Prostate gland (tissue), 2 donors: ENCODE measurements around the gene CCSER1. TPM values are rescaled to one million over a fixed set of nuclear protein-coding genes. Genes with fewer than 3 reads are reported as not detected.

Source experiments
- DNase-seq: peaks from one replicate; pipeline ENCODE4 v3.0.0-alpha.2; 2019; ENCODE audit warnings: low spot score
- H3K27ac ChIP-seq, 2 donors: fragments of 200-600 bp; sonication (generic); 2 replicates each; pipeline ENCODE4 v1.5.1; 2017 to 2019
- H3K27me3 ChIP-seq: fragments of 200-600 bp; sonication (generic); replicated peaks from 2 replicates; pipeline ENCODE4 v1.5.1; 2019; ENCODE audit not compliant: insufficient read depth
- H3K36me3 ChIP-seq, 2 donors: fragments of 200-600 bp; sonication (generic); 1 replicate in 1 of 2; 2 replicates in 1 of 2; pipeline versions ENCODE4 v1.5.1 to v1.8.1; 2017 to 2019
- H3K4me1 ChIP-seq: fragments of 200-600 bp; sonication (generic); replicated peaks from 2 replicates; pipeline ENCODE4 v1.5.1; 2019
- H3K4me3 ChIP-seq, 2 donors: fragments of 200-600 bp; sonication (generic); 2 replicates each; pipeline ENCODE4 v1.5.1; 2017 to 2019
- H3K9me3 ChIP-seq: fragments of 200-600 bp; sonication (generic); 2 replicates; pipeline ENCODE4 v1.5.1; 2017
- CTCF ChIP-seq, 4 experiments: fragments of 200-600 bp in 2 of 4; fragments of 450-650 bp in 2 of 4; sonication (generic) in 2 of 4; IDR thresholded peaks; 1 replicate in 3 of 4; 2 replicates in 1 of 4; pipeline ENCODE4 v1.5.1; 2016 to 2019; ENCODE audit warnings: antibody characterized with exemption in 4 of 4, mild to moderate bottlenecking in 2 of 4, moderate library complexity in 2 of 4
- POLR2A ChIP-seq: fragments of 450-650 bp; IDR thresholded peaks from one replicate; pipeline ENCODE4 v1.6.1; 2016; ENCODE audit warnings: antibody characterized with exemption, mild to moderate bottlenecking
- POLR2AphosphoS5 ChIP-seq: sonication (generic); formaldehyde crosslinking; IDR thresholded peaks from one replicate; pipeline ENCODE4 v1.6.1; 2017; ENCODE audit warnings: antibody characterized with exemption
- WGBS: methylation state at CpG from one replicate; pipeline ENCODE4 v1.1.5; 2018; 5-methylcytosine and 5-hydroxymethylcytosine counted together
- intact Hi-C: fragments of 100-400 bp; cut with DNase I; formaldehyde crosslinking; loops from one replicate; pipeline ENCODE4 v1.14.2; 2022
- total RNA-seq, 2 donors: library from RNA; depleted of rRNA; stranded (reverse); fragments of >200 nt; gene quantifications; one replicate each; pipeline ENCODE4 v1.1.0, GENCODE V29; 2016

The CCSER1 gene
- total RNA-seq, 2 donors from 2014 or later = 11.9 to 32.2 TPM

GRCh38 chr4:90171491-90171890, 44.3 kb downstream of the CCSER1 start:
- TF ChIP-seq CTCF (IDR thresholded peaks at IDR 0.05) = no peak
- no peak for TF ChIP-seq POLR2A
- TF ChIP-seq POLR2AphosphoS5 = no peak
- no peak for DNase-seq
- intact Hi-C loops = no loop called here
- Histone ChIP-seq H3K27ac (no peak overlapping the region), H3K27me3 (no peaks in the 10 kb centered on the region), H3K9me3 (no peaks in the 10 kb centered on the region), H3K36me3 (no peaks in the 10 kb centered on the region), H3K4me3 (no peak overlapping the region), H3K4me1 (no peaks in the 10 kb centered on the region)
- WGBS = 46% methylated on average over 2 of the region's 2 CpGs

DNA sequence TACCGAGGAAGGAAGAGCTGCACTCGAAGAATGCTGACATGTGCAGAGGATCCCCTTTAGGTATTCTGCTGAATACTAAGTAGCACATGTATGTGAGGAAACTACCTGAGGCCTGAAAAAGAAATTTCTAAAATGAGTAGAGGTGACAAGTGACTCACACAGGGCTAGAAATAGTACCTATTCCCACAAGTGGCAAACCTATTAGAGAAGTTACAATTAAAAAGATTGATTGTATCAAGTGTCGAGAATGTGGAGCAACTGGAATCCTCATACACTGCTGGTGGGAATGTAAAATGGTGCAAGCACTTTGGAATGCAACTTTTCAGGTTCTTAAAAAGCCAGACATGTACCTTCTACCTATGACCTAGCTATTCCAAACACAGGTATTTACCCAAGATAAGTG, 47.4 kb downstream of the CCSER1 start:
- Histone ChIP-seq H3K36me3 (no peaks in the 10 kb centered on the region), H3K4me3 (no peak overlapping the region), H3K9me3 (no peaks in the 10 kb centered on the region), H3K27me3 (no peaks in the 10 kb centered on the region), H3K4me1 (no peaks in the 10 kb centered on the region), H3K27ac (no peak overlapping the region)
- intact Hi-C loops = no loop called here
- DNase-seq = no peak
- 71% methylated on average over 3 of the region's 3 CpGs for WGBS
- no peak for TF ChIP-seq POLR2AphosphoS5

- no peaks in the 10 kb centered on the region for H3K36me3 ChIP-seq
- H3K27me3 ChIP-seq = no peaks in the 10 kb centered on the region
- TF ChIP-seq CTCF (IDR thresholded peaks at IDR 0.05) (no peak), POLR2A (no peak), POLR2AphosphoS5 (no peak)
- DNase-seq = no peak
- no peak overlapping the region for H3K4me3 ChIP-seq
- WGBS = 95% methylated on average over 1 of the region's 1 CpG
- H3K27ac ChIP-seq = no peak overlapping the region
- no peaks in the 10 kb centered on the region for H3K4me1 ChIP-seq
- no peaks in the 10 kb centered on the region for H3K9me3 ChIP-seq
- intact Hi-C loops = no loop called here
These were observed 54.5 kb downstream of the CCSER1 start for GRCh38 chr4:90181644-90182043.

DNA sequence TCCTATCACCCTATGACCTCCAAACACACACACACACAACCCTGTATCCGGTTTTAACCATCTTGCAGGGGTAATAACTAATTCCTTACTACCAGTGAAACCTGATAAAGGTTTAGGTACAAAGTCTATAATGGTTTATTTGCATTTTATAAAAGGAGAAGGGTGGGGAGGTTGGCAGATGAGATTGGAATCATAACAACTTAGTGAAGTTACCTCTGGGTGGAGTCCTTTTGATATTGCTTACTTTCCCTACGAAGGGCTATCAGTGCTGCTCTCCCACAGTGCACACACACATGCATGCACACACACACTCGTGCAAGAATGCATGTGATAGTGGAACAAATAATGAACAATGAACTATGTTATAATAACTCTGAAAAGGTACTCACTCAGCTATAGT, 56.1 kb downstream of the CCSER1 start:
- intact Hi-C loops = no loop called here

DNA sequence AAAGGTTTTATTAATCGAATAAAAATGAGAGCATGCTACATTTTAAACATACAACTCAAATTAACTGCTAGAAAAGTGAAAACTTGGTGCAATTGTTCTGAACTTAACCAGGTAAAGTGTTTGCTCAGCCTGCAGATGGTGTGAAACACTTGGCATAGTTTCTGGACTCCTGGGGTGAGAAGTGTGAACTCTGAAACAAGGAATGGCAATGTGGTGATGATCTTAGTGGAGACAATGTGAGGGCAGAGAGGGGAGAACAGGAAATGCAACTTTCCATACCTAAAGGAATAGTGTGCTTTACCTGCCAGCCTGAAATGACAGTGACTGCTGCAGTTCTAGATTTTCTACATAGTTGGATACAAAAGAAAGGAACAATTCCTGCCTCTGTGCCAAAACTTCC, 57.4 kb downstream of the CCSER1 start:
- DNase-seq = no peak
- Histone ChIP-seq H3K27me3 (no peaks in the 10 kb centered on the region), H3K9me3 (no peaks in the 10 kb centered on the region), H3K4me1 (no peaks in the 10 kb centered on the region), H3K4me3 (no peak overlapping the region), H3K27ac (no peak overlapping the region), H3K36me3 (no peaks in the 10 kb centered on the region)
- intact Hi-C loops = no loop called here
- TF ChIP-seq POLR2AphosphoS5 (no peak), POLR2A (no peak)
- WGBS = 85% methylated on average over 1 of the region's 1 CpG

More for the DNA sequence above, 56.1 kb downstream of the CCSER1 start:
- 58% methylated on average over 3 of the region's 3 CpGs for WGBS
- H3K27ac ChIP-seq = no peak overlapping the region
- no peak for DNase-seq
- H3K4me1 ChIP-seq = no peaks in the 10 kb centered on the region
- no peaks in the 10 kb centered on the region for H3K9me3 ChIP-seq
- TF ChIP-seq POLR2A = no peak
- no peak overlapping the region for H3K4me3 ChIP-seq
- no peaks in the 10 kb centered on the region for H3K27me3 ChIP-seq
- no peaks in the 10 kb centered on the region for H3K36me3 ChIP-seq

DNA sequence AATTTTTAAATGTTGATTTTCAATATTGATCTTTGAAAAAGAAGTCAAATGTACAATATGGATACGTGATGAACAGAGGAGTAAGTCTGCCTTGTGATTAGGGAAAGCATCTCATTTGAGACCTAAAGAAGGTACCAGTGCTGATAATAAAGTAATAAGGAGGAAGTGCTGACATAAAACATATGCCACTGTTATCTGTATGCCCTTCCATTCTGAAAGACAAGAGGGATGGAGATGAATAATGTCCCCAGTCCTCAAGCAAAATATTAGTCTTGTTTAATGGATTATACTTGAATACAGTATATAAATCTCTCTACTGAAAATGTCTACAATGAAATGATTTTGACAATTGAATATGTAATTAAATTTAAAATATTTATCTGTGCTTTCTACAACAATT, 58.2 kb downstream of the CCSER1 start:
- intact Hi-C loops = no loop called here
- Histone ChIP-seq H3K27me3 (no peaks in the 10 kb centered on the region), H3K27ac (no peak overlapping the region), H3K36me3 (no peaks in the 10 kb centered on the region), H3K9me3 (no peaks in the 10 kb centered on the region), H3K4me3 (no peak overlapping the region), H3K4me1 (no peaks in the 10 kb centered on the region)
- TF ChIP-seq CTCF (IDR thresholded peaks at IDR 0.05) = no peak
- no peak for TF ChIP-seq POLR2A
- 92% methylated on average over 1 of the region's 1 CpG for WGBS
- no peak for DNase-seq
